Measurements from ENCODE around the gene KRTAP29-1.
A peak's percentile ranks its signal among the peaks of the same experiment; 100 is the strongest.
"Not testable (repeated sequence)": the region's sequence is repeated elsewhere in the genome, so short reads cannot be mapped to it uniquely, and the experiment has no call there.

Gene KRTAP29-1

GRCh38 chr17:41298458-41299135 is 4.1 kb downstream of the KRTAP29-1 start:
- DNase-seq (ENCODE audit: low read depth) = no peak

GRCh38 chr17:41296846-41297245 is 5.8 kb downstream of the KRTAP29-1 start:
- DNase-seq (ENCODE audit: low read depth) = no peak

GRCh38 chr17:41294016-41294415 is 8.6 kb downstream of the KRTAP29-1 start:
- DNase-seq (ENCODE audit: low read depth) = no peak

GRCh38 chr17:41287050-41287449 is 15.6 kb downstream of the KRTAP29-1 start:
- no peak for DNase-seq (ENCODE audit: low read depth)

- DNase-seq (ENCODE audit: low read depth) = no peak
Observed at GRCh38 chr17:41284546-41284945, 18.1 kb downstream of the KRTAP29-1 start.

- peak; percentile 42 for DNase-seq (ENCODE audit: low read depth)
Observed at GRCh38 chr17:41284043-41284442, 18.6 kb downstream of the KRTAP29-1 start.

- DNase-seq (ENCODE audit: low read depth) = no peak
Observed at GRCh38 chr17:41278176-41278955, 24.3 kb downstream of the KRTAP29-1 start.

- DNase-seq (ENCODE audit: low read depth) = not testable (repeated sequence)
Observed at GRCh38 chr17:41275648-41276190, 26.9 kb downstream of the KRTAP29-1 start, which contains the start of gene KRTAP9-7. TSS of gene KRTAP9-7 (plus strand) at chr17:41275698. CDS start at chr17:41275698, 0 bp downstream.

- no peak for DNase-seq (ENCODE audit: low read depth)
Observed at GRCh38 chr17:41271858-41272257, 30.8 kb downstream of the KRTAP29-1 start.

GRCh38 chr17:41271323-41271722 is 31.3 kb downstream of the KRTAP29-1 start:
- DNase-seq (ENCODE audit: low read depth) = not testable (repeated sequence)

GRCh38 chr17:41267711-41268110 is 34.9 kb downstream of the KRTAP29-1 start:
- DNase-seq (ENCODE audit: low read depth) = no peak

- no peak for DNase-seq (ENCODE audit: low read depth)
Observed at GRCh38 chr17:41265078-41265477, 37.6 kb downstream of the KRTAP29-1 start, which contains the start of gene KRTAP9-6. TSS of gene KRTAP9-6 (plus strand) at chr17:41265378. CDS start at chr17:41265378, 0 bp downstream.

GRCh38 chr17:41264599-41264998 is 38.1 kb downstream of the KRTAP29-1 start:
- no peak for DNase-seq (ENCODE audit: low read depth)

GRCh38 chr17:41263212-41263611 is 39.4 kb downstream of the KRTAP29-1 start:
- DNase-seq (ENCODE audit: low read depth) = no peak

GRCh38 chr17:41258406-41258805 is 44.2 kb downstream of the KRTAP29-1 start:
- no peak for DNase-seq (ENCODE audit: low read depth)

GRCh38 chr17:41256291-41256685 is 46.4 kb downstream of the KRTAP29-1 start:
- DNase-seq (ENCODE audit: low read depth) = no peak

- not testable (repeated sequence) for DNase-seq (ENCODE audit: low read depth)
Observed at GRCh38 chr17:41255381-41256290, 47.0 kb downstream of the KRTAP29-1 start, which contains the start of gene KRTAP9-9. TSS of gene KRTAP9-9 (plus strand) at chr17:41255384.

- no peak for DNase-seq (ENCODE audit: low read depth)
Observed at GRCh38 chr17:41254861-41255260, 47.8 kb downstream of the KRTAP29-1 start.
